Stimulated activated CD8-positive, alpha-beta memory T cell treated with anti-CD3 and anti-CD28 coated beads, Interleukin-12 subunit alpha, Interleukin-12 subunit beta, amount 100 ng/mL, for 1 hour (primary cell): Measurements from ENCODE around the gene WDR88.
"Not testable (repeated sequence)": the region's sequence is repeated elsewhere in the genome, so short reads cannot be mapped to it uniquely, and the experiment has no call there.

Source experiments
- DNase-seq: peaks from one replicate; pipeline ENCODE4 v3.0.0-alpha.2; 2020; ENCODE audit warnings: low read depth

Gene WDR88

GRCh38 chr19:33132021-33132420 is at the start of gene WDR88:
TSS of gene WDR88 (plus strand) at chr19:33132114. CDS start at chr19:33132170, 56 bp downstream.
- no peak for DNase-seq

GRCh38 chr19:33085570-33086128 is 46.3 kb upstream of the WDR88 start:
- DNase-seq, result no peak

- DNase-seq, result no peak
Observed at GRCh38 chr19:33086955-33087354, 45.0 kb upstream of the WDR88 start.

GRCh38 chr19:33089010-33089409 is 42.9 kb upstream of the WDR88 start:
- DNase-seq, result no peak

- no peak for DNase-seq
Observed at GRCh38 chr19:33090179-33090578, 41.7 kb upstream of the WDR88 start.

GRCh38 chr19:33093420-33094210 is 38.3 kb upstream of the WDR88 start:
- no peak for DNase-seq

- DNase-seq, result no peak
Observed at GRCh38 chr19:33094436-33095067, 37.4 kb upstream of the WDR88 start.

- DNase-seq, result no peak
Observed at GRCh38 chr19:33096005-33096404, 35.9 kb upstream of the WDR88 start.

GRCh38 chr19:33098055-33098534 is 33.8 kb upstream of the WDR88 start:
- DNase-seq, result no peak

- DNase-seq, result no peak
Observed at GRCh38 chr19:33100894-33101644, 30.8 kb upstream of the WDR88 start.

- DNase-seq, result no peak
Observed at GRCh38 chr19:33102893-33103292, 29.0 kb upstream of the WDR88 start.

- DNase-seq, result no peak
Observed at GRCh38 chr19:33108161-33108560, 23.8 kb upstream of the WDR88 start.

- no peak for DNase-seq
Observed at GRCh38 chr19:33110137-33110910, 21.6 kb upstream of the WDR88 start.

- no peak for DNase-seq
Observed at GRCh38 chr19:33111587-33111986, 20.3 kb upstream of the WDR88 start.

- no peak for DNase-seq
Observed at GRCh38 chr19:33114312-33114711, 17.6 kb upstream of the WDR88 start.

GRCh38 chr19:33117501-33117900 is 14.4 kb upstream of the WDR88 start:
- no peak for DNase-seq

- DNase-seq, result no peak
Observed at GRCh38 chr19:33118643-33119042, 13.3 kb upstream of the WDR88 start.

GRCh38 chr19:33124207-33125098 is 7.5 kb upstream of the WDR88 start:
- DNase-seq, result no peak

- peak; percentile 36 for DNase-seq
Observed at GRCh38 chr19:33125929-33126388, 6.0 kb upstream of the WDR88 start.

GRCh38 chr19:33126712-33127111 is 5.2 kb upstream of the WDR88 start:
- not testable (repeated sequence) for DNase-seq
